Common myeloid progenitor, CD34-positive (primary cell): ENCODE results near the gene STUB1.

ENCODE experiments used
- CTCF ChIA-PET: fragments of 350-600 bp; sonication (Branson Sonifier 250); formaldehyde crosslinking; loops from one replicate; lab custom pipeline; 2021; ENCODE audit warnings: antibody characterized with exemption; lab: Charles Lee
- POLR2A ChIA-PET: fragments of 350-600 bp; sonication (Branson Sonifier 250); formaldehyde crosslinking; loops from one replicate; lab custom pipeline; 2021; ENCODE audit warnings: antibody characterized with exemption; lab: Charles Lee
- DNase-seq, 3 donors: peaks; one replicate each; pipeline versions ENCODE4 v3.0.0 to v3.0.0-alpha.2; 2013
- H3K27ac ChIP-seq, 2 experiments: 1 replicate in 1 of 2; 2 replicates in 1 of 2; pipeline ENCODE4 v1.7.0; 2013; ENCODE audit warnings: inconsistent platforms in 2 of 2, low read length in 2 of 2, mild to moderate bottlenecking in 2 of 2, low read depth in 1 of 2, moderate library complexity in 1 of 2; ENCODE audit not compliant: severe bottlenecking in 2 of 2, insufficient read depth in 1 of 2, poor library complexity in 1 of 2
- H3K27me3 ChIP-seq, 5 experiments: replicated peaks in 2 of 5; 1 replicate in 3 of 5; 2 replicates in 2 of 5; pipeline versions ENCODE4 v1.6.1 to v1.7.0; 2013; ENCODE audit warnings: low read length in 4 of 5, mild to moderate bottlenecking in 2 of 5, moderate library complexity in 2 of 5, inconsistent platforms in 1 of 5; ENCODE audit not compliant: insufficient read depth in 5 of 5, control insufficient read depth in 4 of 5
- H3K36me3 ChIP-seq, 4 experiments: 1 replicate in 2 of 4; 2 replicates in 2 of 4; pipeline versions ENCODE4 v1.6.1 to v1.7.0; 2013; ENCODE audit warnings: low read length in 3 of 4, control low read depth in 1 of 4, mild to moderate bottlenecking in 1 of 4; ENCODE audit not compliant: control insufficient read depth in 4 of 4, insufficient read depth in 4 of 4
- H3K4me1 ChIP-seq, 4 experiments: 1 replicate in 3 of 4; 2 replicates in 1 of 4; pipeline versions ENCODE4 v1.6.1 to v1.7.1; 2013; ENCODE audit warnings: low read length in 3 of 4, mild to moderate bottlenecking in 3 of 4, control low read depth in 1 of 4, inconsistent platforms in 1 of 4, moderate library complexity in 1 of 4; ENCODE audit not compliant: control insufficient read depth in 4 of 4, insufficient read depth in 4 of 4; ENCODE audit errors: control extremely low read depth in 1 of 4
- H3K4me3 ChIP-seq, 7 experiments: 1 replicate in 4 of 7; 2 replicates in 3 of 7; pipeline versions ENCODE4 v1.5.1 to v1.7.0; 2013; ENCODE audit warnings: mild to moderate bottlenecking in 7 of 7, low read length in 6 of 7, moderate library complexity in 6 of 7, inconsistent platforms in 2 of 7, low read depth in 2 of 7, control low read depth in 1 of 7; ENCODE audit not compliant: insufficient read depth in 4 of 7, control insufficient read depth in 1 of 7; ENCODE audit errors: extremely low read depth in 1 of 7
- H3K9me3 ChIP-seq, 5 experiments: 1 replicate in 4 of 5; 2 replicates in 1 of 5; pipeline versions ENCODE4 v1.6.1 to v1.7.1; 2013; ENCODE audit warnings: low read length in 4 of 5, mild to moderate bottlenecking in 2 of 5, inconsistent platforms in 1 of 5, low read depth in 1 of 5, moderate library complexity in 1 of 5; ENCODE audit not compliant: control insufficient read depth in 4 of 5, insufficient read depth in 2 of 5; ENCODE audit errors: control extremely low read depth in 1 of 5
- WGBS: methylation state at CpG from one replicate; pipeline ENCODE4 v1.1.5; 2013; ENCODE audit not compliant: insufficient coverage; 5-methylcytosine and 5-hydroxymethylcytosine counted together

STUB1 gene

DNA sequence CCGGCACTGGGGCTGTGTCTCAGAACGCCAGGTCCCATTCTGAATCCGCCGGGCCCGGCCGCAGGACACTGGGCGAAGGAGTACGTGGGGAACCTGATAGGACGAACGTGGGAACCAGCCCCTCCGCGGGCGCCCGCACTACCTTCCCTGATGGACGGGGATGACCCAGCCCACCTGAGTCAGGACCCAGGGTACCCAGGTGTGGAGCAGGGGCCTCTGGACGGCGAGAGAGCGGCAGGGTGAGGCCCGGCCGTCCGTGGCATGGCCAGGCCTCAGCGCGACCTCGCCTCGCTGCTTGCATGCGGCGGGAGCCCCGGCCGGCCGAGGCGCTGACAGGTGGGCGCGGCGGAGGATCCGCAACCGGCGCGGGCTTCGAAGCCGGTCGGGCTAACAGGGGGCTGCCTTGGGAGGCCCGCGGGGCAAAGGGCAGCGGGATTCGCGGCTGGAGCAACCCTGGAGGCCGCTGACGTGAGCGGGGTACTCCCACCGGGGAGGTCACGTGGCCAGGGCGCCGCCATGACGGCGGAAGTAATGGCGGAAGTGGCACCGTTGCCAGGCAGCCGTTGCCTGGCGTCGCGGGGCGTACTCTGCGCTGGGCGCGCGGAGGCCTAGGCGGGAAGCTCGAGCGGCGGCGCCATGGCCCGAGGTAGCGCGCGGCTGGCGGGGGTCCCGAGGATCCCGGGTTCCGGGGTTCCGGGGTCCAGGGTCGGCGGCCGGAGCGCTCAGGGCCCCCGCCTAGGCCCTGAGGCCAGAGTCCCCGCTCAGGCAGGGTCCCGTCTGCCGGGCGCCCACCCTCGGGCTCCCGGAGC is 31.2 kb upstream of the STUB1 start, which contains the start of gene WDR90:
Gene WDR90 (plus strand): TSS at position 585 of the 809 bp plus-strand sequence. CDS start 52 bp downstream, at position 637.
- peaks cover 0 to 31% (median 30%) of the 10 kb centered on the region in 4 experiments for H3K4me1 ChIP-seq

DNA sequence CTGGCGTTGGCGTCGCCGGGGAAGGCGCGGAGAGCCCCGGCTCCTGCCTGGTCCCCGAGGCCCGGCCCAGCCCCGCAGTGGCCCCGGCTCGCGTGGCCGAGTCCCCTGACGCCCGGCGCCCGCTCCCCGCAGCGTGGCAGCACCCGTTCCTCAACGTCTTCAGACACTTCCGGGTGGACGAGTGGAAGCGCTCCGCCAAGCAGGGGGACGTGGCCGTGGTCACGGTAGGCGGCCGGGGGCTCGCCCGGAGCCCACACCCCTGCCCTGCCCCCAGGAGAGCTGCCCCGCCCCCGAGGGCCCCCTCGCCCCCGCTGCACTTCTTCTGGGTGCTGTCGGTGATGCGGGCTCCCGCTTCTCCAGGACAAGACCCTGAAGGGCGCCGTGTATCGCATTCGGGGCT is 30.6 kb upstream of the STUB1 start:
- CTCF ChIA-PET: interaction anchor here (0.9 to 3.1 kb wide), 3 partner anchors 10 to 18 kb away, joined by 3 to 16 read pairs (median 5); partner anchors contain the start of genes METTL26 and RHOT2
- peak in 1 of 3 donors; percentile 14 for DNase-seq
- WGBS: 4% methylated on average over 38 of the region's 44 CpGs
- peak overlapping the region; percentile 35 to 81 (median 73) for H3K4me3 ChIP-seq
- peaks cover 0 to 46% (median 6%) of the 10 kb centered on the region in 4 experiments for H3K36me3 ChIP-seq
- H3K27me3 ChIP-seq: no peaks in the 10 kb centered on the region
- H3K9me3 ChIP-seq: no peaks in the 10 kb centered on the region
- peaks cover 0 to 31% (median 30%) of the 10 kb centered on the region in 4 experiments for H3K4me1 ChIP-seq
- POLR2A ChIA-PET: interaction anchor here (0.7 kb wide), 1 partner anchor 41 kb away, joined by 4 read pairs; the partner anchor contains the start of gene WDR24
- peak overlapping the region in 1 of 2 experiments; percentile 88 for H3K27ac ChIP-seq

More for the DNA sequence above, 31.2 kb upstream of the STUB1 start, which contains the start of gene WDR90:
- ChIA-PET CTCF (interaction anchor here (0.9 to 3.1 kb wide), 5 partner anchors 10 to 44 kb away, joined by 3 to 16 read pairs (median 3); partner anchors contain the start of genes METTL26 and RHOT2), POLR2A (interaction anchor here (0.7 kb wide), 1 partner anchor 41 kb away, joined by 4 read pairs; the partner anchor contains the start of gene WDR24)
- Histone ChIP-seq H3K27ac (peak within 1 kb of the TSS; percentile 79 to 88), H3K9me3 (no peaks in the 10 kb centered on the region), H3K27me3 (no peaks in the 10 kb centered on the region), H3K4me3 (peak within 1 kb of the TSS; percentile 35 to 81 (median 73)), H3K36me3 (peaks cover 0 to 44% (median 6%) of the 10 kb centered on the region in 4 experiments)
- DNase-seq: peak; percentile 89 to 94 (median 94)
- 0% methylated on average over 82 of the region's 91 CpGs for WGBS

DNA sequence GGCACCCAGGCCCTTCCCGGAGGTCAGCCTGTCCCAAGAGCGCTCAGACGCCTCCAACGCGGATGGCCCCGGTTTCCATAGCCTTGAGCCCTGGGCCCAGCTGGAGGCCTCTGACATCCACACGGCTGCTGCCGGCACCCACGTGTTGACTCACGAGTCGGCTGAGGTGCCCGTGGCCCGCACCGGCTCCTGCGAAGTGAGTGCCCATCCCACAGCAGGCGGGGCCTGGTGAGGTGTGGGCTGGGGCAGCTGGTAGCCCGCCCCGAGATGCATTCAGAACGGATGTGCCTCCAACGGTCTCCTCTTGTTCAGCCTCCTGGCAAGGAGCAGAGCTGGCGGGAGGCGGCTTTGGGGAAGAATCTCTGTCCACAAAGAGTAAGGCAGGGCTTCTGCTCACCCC is 28.4 kb upstream of the STUB1 start:
- Histone ChIP-seq H3K27ac (no peak overlapping the region), H3K4me1 (peaks cover 0 to 31% (median 30%) of the 10 kb centered on the region in 4 experiments), H3K36me3 (peaks cover 0 to 54% (median 11%) of the 10 kb centered on the region in 4 experiments), H3K9me3 (no peaks in the 10 kb centered on the region), H3K27me3 (no peaks in the 10 kb centered on the region), H3K4me3 (no peak overlapping the region)
- no peak for DNase-seq
- WGBS: 96% methylated on average over 22 of the region's 22 CpGs
- ChIA-PET CTCF (interaction anchor here (1.5 to 3.1 kb wide), 3 partner anchors 7 to 52 kb away, joined by 4 to 16 read pairs (median 5); partner anchors contain the start of gene STUB1), POLR2A (no interaction called here)

DNA sequence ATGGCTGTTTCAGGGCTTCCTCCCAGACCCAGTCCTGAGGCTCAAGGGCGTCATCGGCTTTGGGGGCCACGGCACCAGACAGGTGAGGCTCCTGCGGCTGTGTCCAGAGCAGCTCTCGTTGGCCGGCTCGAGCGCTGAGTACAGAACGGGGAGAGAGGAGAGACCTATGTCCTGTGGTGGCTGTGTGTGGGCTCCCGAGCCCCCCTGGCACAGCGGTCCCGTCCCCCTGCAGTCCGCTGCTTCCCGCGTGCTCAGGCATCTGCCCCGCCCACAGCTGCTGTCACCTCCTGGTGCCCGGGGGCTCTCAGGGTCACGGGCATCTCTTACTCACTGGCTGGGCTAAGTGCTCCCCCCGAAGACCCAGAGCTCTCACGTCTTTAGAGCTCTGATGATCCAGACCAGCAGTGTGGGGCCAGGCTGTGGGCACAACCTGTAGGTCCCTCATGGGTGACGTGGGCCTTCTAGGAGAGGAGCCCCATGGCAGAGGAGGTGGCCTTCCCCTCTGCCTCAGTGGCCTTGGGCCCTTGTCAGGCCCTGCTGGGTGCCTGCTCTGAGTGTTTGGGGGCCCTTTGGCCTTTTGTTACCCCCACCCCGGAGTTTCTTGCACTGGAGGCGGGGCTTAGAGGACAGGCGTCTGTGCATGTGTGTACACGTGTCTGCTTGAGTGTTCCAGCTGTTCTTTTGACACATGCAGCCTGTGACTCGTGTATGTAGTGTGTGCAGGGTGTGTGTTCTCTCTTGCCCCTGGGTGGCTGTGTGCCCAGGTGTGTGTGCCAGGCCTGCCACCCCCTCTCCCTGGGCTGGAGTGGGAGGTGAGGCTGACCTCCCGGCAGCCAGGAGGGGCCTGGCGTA is 27.5 kb upstream of the STUB1 start:
- ChIA-PET POLR2A (no interaction called here), CTCF (interaction anchor here (1.0 to 1.9 kb wide), 5 partner anchors 11 to 53 kb away, joined by 3 to 5 read pairs (median 4); partner anchors contain the start of genes METTL26 and STUB1)
- no peaks in the 10 kb centered on the region for H3K9me3 ChIP-seq
- no peaks in the 10 kb centered on the region for H3K27me3 ChIP-seq
- H3K4me1 ChIP-seq: peaks cover 0 to 27% (median 25%) of the 10 kb centered on the region in 4 experiments
- 95% methylated on average over 26 of the region's 28 CpGs for WGBS
- no peak for DNase-seq
- no peak overlapping the region for H3K27ac ChIP-seq
- peaks cover 0 to 56% (median 13%) of the 10 kb centered on the region in 4 experiments for H3K36me3 ChIP-seq
- no peak overlapping the region for H3K4me3 ChIP-seq

DNA sequence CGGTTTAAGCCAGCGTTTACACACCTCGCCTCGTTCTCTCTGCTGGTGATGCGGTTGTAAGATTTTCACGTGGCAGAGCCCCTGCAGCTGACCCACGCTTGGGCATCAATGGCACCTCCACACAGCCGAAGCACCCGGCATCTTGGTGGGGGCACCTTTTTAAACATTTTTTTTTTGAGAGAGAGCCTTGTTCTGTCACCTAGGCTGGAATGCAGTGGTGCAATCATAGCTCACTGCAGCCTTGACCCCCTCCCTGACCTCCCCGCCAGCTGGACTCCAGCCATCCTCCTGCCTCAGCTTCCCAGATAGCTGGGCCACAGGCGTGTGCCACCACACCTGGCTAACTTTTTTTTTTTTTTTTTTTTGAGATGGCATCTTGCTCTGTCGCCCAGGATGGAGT is 26.2 kb upstream of the STUB1 start:
- H3K27ac ChIP-seq: no peak overlapping the region
- no peaks in the 10 kb centered on the region for H3K27me3 ChIP-seq
- POLR2A ChIA-PET: no interaction called here
- no peak for DNase-seq
- H3K4me1 ChIP-seq: peaks cover 0 to 14% (median 11%) of the 10 kb centered on the region in 4 experiments
- 95% methylated on average over 12 of the region's 12 CpGs for WGBS
- CTCF ChIA-PET: interaction anchor here (0.6 to 1.8 kb wide), 4 partner anchors 9 to 31 kb away, joined by 3 to 4 read pairs (median 3); partner anchors contain the start of gene METTL26
- peaks cover 0 to 69% (median 20%) of the 10 kb centered on the region in 4 experiments for H3K36me3 ChIP-seq
- H3K4me3 ChIP-seq: no peak overlapping the region
- H3K9me3 ChIP-seq: no peaks in the 10 kb centered on the region

DNA sequence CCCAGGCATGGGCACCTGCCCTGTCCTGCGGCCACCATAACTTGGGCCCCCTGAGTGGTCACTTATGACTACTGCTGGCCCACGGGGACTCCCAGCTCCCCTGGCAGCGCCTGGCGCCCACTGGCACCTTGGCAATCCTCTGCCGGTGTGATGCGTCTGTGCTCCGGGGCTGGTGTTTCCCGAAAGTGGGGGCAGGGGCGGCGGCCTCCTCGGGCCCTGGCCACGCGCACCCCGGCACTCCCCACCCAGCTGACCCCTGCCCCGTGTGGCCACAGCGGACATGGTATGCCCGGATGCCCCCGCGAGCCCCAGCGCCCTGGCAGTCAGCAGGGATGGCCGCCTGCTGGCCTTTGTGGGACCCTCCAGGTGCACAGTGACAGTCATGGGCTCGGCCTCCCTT is 22.7 kb upstream of the STUB1 start:
- peaks cover 0 to 19% (median 16%) of the 10 kb centered on the region in 4 experiments for H3K4me1 ChIP-seq
- DNase-seq: no peak
- 97% methylated on average over 19 of the region's 22 CpGs for WGBS
- no peak overlapping the region for H3K27ac ChIP-seq
- ChIA-PET CTCF (no interaction called here), POLR2A (no interaction called here)
- no peaks in the 10 kb centered on the region for H3K9me3 ChIP-seq
- peaks cover 0 to 58% (median 19%) of the 10 kb centered on the region in 4 experiments for H3K36me3 ChIP-seq
- no peaks in the 10 kb centered on the region for H3K27me3 ChIP-seq
- H3K4me3 ChIP-seq: no peak overlapping the region
